MM.1S (cell line): ENCODE results near the gene ZNF346.

ENCODE experiments used
- EZH2 ChIP-seq: fragments of 300-600 bp; sonication (generic); optimal IDR thresholded peaks from 2 replicates; pipeline ENCODE3; 2017; ENCODE audit warnings: low read depth, mild to moderate bottlenecking, antibody characterized with exemption, low read length, mixed read lengths
- TF ChIP-seq, protein P1 (sequence below): fragments of 300-600 bp; sonication (generic); IDR thresholded peaks from 2 replicates; pipeline ENCODE4 v1.5.1; 2016; ENCODE audit warnings: antibody characterized with exemption, low read length, mixed read lengths

DNA sequence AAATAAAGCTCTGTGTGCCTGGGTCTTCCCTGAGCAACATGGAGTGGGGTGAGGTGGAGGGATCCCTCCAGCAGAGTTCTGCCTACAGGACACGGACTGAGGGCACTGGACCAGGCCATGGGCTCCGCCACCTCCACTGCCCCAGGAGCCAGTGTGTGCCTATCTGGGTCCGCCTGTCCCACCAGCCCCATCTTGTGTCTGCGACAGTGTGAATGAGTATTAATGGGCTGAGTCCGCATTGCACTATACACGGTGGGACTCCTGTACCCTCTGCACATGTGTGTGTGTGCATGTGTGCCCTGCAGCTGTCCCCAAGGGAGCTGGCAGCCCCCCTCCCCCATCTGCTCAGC, 75.6 kb downstream of the ZNF346 start:
- no peak for TF ChIP-seq EZH2
- TF ChIP-seq, protein P1, sequence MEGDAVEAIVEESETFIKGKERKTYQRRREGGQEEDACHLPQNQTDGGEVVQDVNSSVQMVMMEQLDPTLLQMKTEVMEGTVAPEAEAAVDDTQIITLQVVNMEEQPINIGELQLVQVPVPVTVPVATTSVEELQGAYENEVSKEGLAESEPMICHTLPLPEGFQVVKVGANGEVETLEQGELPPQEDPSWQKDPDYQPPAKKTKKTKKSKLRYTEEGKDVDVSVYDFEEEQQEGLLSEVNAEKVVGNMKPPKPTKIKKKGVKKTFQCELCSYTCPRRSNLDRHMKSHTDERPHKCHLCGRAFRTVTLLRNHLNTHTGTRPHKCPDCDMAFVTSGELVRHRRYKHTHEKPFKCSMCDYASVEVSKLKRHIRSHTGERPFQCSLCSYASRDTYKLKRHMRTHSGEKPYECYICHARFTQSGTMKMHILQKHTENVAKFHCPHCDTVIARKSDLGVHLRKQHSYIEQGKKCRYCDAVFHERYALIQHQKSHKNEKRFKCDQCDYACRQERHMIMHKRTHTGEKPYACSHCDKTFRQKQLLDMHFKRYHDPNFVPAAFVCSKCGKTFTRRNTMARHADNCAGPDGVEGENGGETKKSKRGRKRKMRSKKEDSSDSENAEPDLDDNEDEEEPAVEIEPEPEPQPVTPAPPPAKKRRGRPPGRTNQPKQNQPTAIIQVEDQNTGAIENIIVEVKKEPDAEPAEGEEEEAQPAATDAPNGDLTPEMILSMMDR: no peak
